ENCODE measurements around the gene FXN.

The FXN gene

GRCh38 chr9:69009708-69010107 lies 25.8 kb upstream of the FXN start:
- Histone ChIP-seq H3K9me3 (ENCODE audit: insufficient read depth, low read length) (no peaks in the 10 kb centered on the region), H3K9ac (ENCODE audit: low read length) (no peak overlapping the region), H3K27me3 (ENCODE audit: low read depth, low read length) (peaks cover 14% of the 10 kb centered on the region), H3K4me3 (ENCODE audit: low read length) (no peak overlapping the region), H3K36me3 (replicated peaks; ENCODE audit: low read depth, low read length) (no peaks in the 10 kb centered on the region), H3K4me1 (ENCODE audit: low read length) (no peaks in the 10 kb centered on the region), H4K20me1 (ENCODE audit: insufficient read depth, low read length) (no peaks in the 10 kb centered on the region), H3K27ac (ENCODE audit: low read length) (no peak overlapping the region), H3K79me2 (ENCODE audit: low read length) (no peaks in the 10 kb centered on the region), H2AFZ (ENCODE audit: low read depth, low read length) (no peak overlapping the region), H3K4me2 (ENCODE audit: low read length) (no peak overlapping the region)
- no peak for TF ChIP-seq EZH2phosphoT487 (IDR thresholded peaks at IDR 0.05; ENCODE audit: low read depth)
- TF ChIP-seq CTCF (IDR thresholded peaks at IDR 0.05; ENCODE audit: low read depth, low read length), result no peak

- no peaks in the 10 kb centered on the region for H3K9me3 ChIP-seq (ENCODE audit: insufficient read depth, low read length)
- TF ChIP-seq EZH2phosphoT487 (IDR thresholded peaks at IDR 0.05; ENCODE audit: low read depth), result no peak
- TF ChIP-seq CTCF (IDR thresholded peaks at IDR 0.05; ENCODE audit: low read depth, low read length), result no peak
- no peaks in the 10 kb centered on the region for H3K79me2 ChIP-seq (ENCODE audit: low read length)
- no peaks in the 10 kb centered on the region for H4K20me1 ChIP-seq (ENCODE audit: insufficient read depth, low read length)
- no peak overlapping the region for H3K27ac ChIP-seq (ENCODE audit: low read length)
- no peak overlapping the region for H2AFZ ChIP-seq (ENCODE audit: low read depth, low read length)
- H3K9ac ChIP-seq (ENCODE audit: low read length), result no peak overlapping the region
- no peaks in the 10 kb centered on the region for H3K36me3 ChIP-seq (replicated peaks; ENCODE audit: low read depth, low read length)
- H3K27me3 ChIP-seq (ENCODE audit: low read depth, low read length), result peaks cover 13% of the 10 kb centered on the region
- no peak overlapping the region for H3K4me3 ChIP-seq (ENCODE audit: low read length)
- no peak overlapping the region for H3K4me2 ChIP-seq (ENCODE audit: low read length)
- no peaks in the 10 kb centered on the region for H3K4me1 ChIP-seq (ENCODE audit: low read length)
These were observed 22.7 kb upstream of the FXN start for GRCh38 chr9:69012696-69013381.

GRCh38 chr9:69013382-69013727 lies 22.2 kb upstream of the FXN start:
- no peaks in the 10 kb centered on the region for H3K36me3 ChIP-seq (replicated peaks; ENCODE audit: low read depth, low read length)
- no peak overlapping the region for H3K9ac ChIP-seq (ENCODE audit: low read length)
- H3K4me3 ChIP-seq (ENCODE audit: low read length), result no peak overlapping the region
- H3K79me2 ChIP-seq (ENCODE audit: low read length), result no peaks in the 10 kb centered on the region
- no peaks in the 10 kb centered on the region for H3K4me1 ChIP-seq (ENCODE audit: low read length)
- no peaks in the 10 kb centered on the region for H3K9me3 ChIP-seq (ENCODE audit: insufficient read depth, low read length)
- H3K27ac ChIP-seq (ENCODE audit: low read length), result no peak overlapping the region
- no peak overlapping the region for H3K4me2 ChIP-seq (ENCODE audit: low read length)
- no peak overlapping the region for H2AFZ ChIP-seq (ENCODE audit: low read depth, low read length)
- peaks cover 13% of the 10 kb centered on the region for H3K27me3 ChIP-seq (ENCODE audit: low read depth, low read length)
- no peaks in the 10 kb centered on the region for H4K20me1 ChIP-seq (ENCODE audit: insufficient read depth, low read length)
- TF ChIP-seq EZH2phosphoT487 (IDR thresholded peaks at IDR 0.05; ENCODE audit: low read depth) (no peak), CTCF (IDR thresholded peaks at IDR 0.05; ENCODE audit: low read depth, low read length) (no peak)

- Histone ChIP-seq H2AFZ (ENCODE audit: low read depth, low read length) (no peak within 1 kb of the TSS), H3K4me1 (ENCODE audit: low read length) (no peaks in the 10 kb centered on the region), H3K79me2 (ENCODE audit: low read length) (no peaks in the 10 kb centered on the region), H4K20me1 (ENCODE audit: insufficient read depth, low read length) (no peaks in the 10 kb centered on the region), H3K27me3 (ENCODE audit: low read depth, low read length) (peaks cover 13% of the 10 kb centered on the region), H3K9ac (ENCODE audit: low read length) (no peak within 1 kb of the TSS), H3K36me3 (replicated peaks; ENCODE audit: low read depth, low read length) (no peaks in the 10 kb centered on the region), H3K4me3 (ENCODE audit: low read length) (no peak within 1 kb of the TSS), H3K27ac (ENCODE audit: low read length) (no peak within 1 kb of the TSS), H3K9me3 (ENCODE audit: insufficient read depth, low read length) (no peaks in the 10 kb centered on the region), H3K4me2 (ENCODE audit: low read length) (no peak within 1 kb of the TSS)
- no peak for TF ChIP-seq CTCF (IDR thresholded peaks at IDR 0.05; ENCODE audit: low read depth, low read length)
- TF ChIP-seq EZH2phosphoT487 (IDR thresholded peaks at IDR 0.05; ENCODE audit: low read depth), result no peak
These were observed 21.5 kb upstream of the FXN start, which contains the start of gene PRKACG for GRCh38 chr9:69014013-69014412. PRKACG (minus strand) TSS chr9:69014113; CDS start chr9:69014092, 21 bp downstream.
